Keratinocyte (primary cell): Measurements from ENCODE around the gene CPNE4. TPM values are rescaled to one million over a fixed set of nuclear protein-coding genes. Genes with fewer than 3 reads are reported as not detected.

Experiments used
- DNase-seq: peaks from one replicate; pipeline ENCODE4 v3.0.0-alpha.2; 2011; ENCODE audit warnings: low read depth, missing footprints, low spot score
- FAIRE-seq: peaks from 2 replicates; lab custom pipeline; 2011; peaks lifted over from hg19 to GRCh38; lab: Jason Lieb, UNC
- H2AFZ ChIP-seq: 2 replicates; pipeline ENCODE4 v1.6.0; 2012; ENCODE audit warnings: low read length, control low read depth, inconsistent platforms; ENCODE audit not compliant: control insufficient read depth
- H3K27ac ChIP-seq: 2 replicates; pipeline ENCODE4 v1.5.1; 2011; ENCODE audit warnings: low read length; ENCODE audit not compliant: control insufficient read depth, insufficient read depth
- H3K27me3 ChIP-seq: 3 replicates; pipeline ENCODE4 v1.6.0; 2011; ENCODE audit warnings: low read length; ENCODE audit not compliant: control insufficient read depth, insufficient read depth; ENCODE audit errors: extremely low read depth
- H3K36me3 ChIP-seq, 2 experiments: 2 replicates in 1 of 2; 3 replicates in 1 of 2; pipeline ENCODE4 v1.5.1; 2011; ENCODE audit warnings: low read length in 2 of 2, mild to moderate bottlenecking in 1 of 2; ENCODE audit not compliant: control insufficient read depth in 2 of 2, insufficient read depth in 2 of 2; ENCODE audit errors: extremely low read depth in 1 of 2
- H3K4me1 ChIP-seq: 3 replicates; pipeline ENCODE4 v1.5.1; 2011; ENCODE audit warnings: low read length; ENCODE audit not compliant: control insufficient read depth, insufficient read depth; ENCODE audit errors: extremely low read depth
- H3K4me2 ChIP-seq: 3 replicates; pipeline ENCODE4 v1.6.0; 2011; ENCODE audit warnings: low read depth, low read length; ENCODE audit not compliant: control insufficient read depth, insufficient read depth; ENCODE audit errors: extremely low read depth
- H3K4me3 ChIP-seq, 3 experiments: fragments of 200-600 bp in 1 of 3; sonication (generic) in 1 of 3; 2 replicates in 2 of 3; 3 replicates in 1 of 3; pipeline ENCODE4 v1.5.1; 2011 to 2016; ENCODE audit warnings: low read length in 3 of 3, mild to moderate bottlenecking in 3 of 3, control low read depth in 2 of 3, inconsistent platforms in 1 of 3, low read depth in 1 of 3, mixed read lengths in 1 of 3, mixed run types in 1 of 3, moderate library complexity in 1 of 3; ENCODE audit not compliant: control insufficient read depth in 2 of 3, insufficient read depth in 2 of 3; ENCODE audit errors: extremely low read depth in 1 of 3
- H3K79me2 ChIP-seq: 2 replicates; pipeline ENCODE4 v1.6.0; 2012; ENCODE audit warnings: low read length; ENCODE audit not compliant: control insufficient read depth, insufficient read depth
- H3K9ac ChIP-seq: 3 replicates; pipeline ENCODE4 v1.6.0; 2011; ENCODE audit warnings: low read length; ENCODE audit not compliant: control insufficient read depth, insufficient read depth; ENCODE audit errors: extremely low read depth
- H3K9me1 ChIP-seq: 3 replicates; pipeline ENCODE4 v1.6.0; 2011; ENCODE audit warnings: low read length; ENCODE audit not compliant: control insufficient read depth, insufficient read depth; ENCODE audit errors: extremely low read depth
- H3K9me3 ChIP-seq: 2 replicates; pipeline ENCODE4 v1.5.1; 2012; ENCODE audit warnings: low read depth, low read length; ENCODE audit not compliant: control insufficient read depth
- H4K20me1 ChIP-seq: 3 replicates; pipeline ENCODE4 v1.6.0; 2011; ENCODE audit warnings: low read length; ENCODE audit not compliant: control insufficient read depth, insufficient read depth; ENCODE audit errors: extremely low read depth
- CTCF ChIP-seq, 3 experiments: IDR thresholded peaks in 1 of 3; conservative IDR thresholded peaks in 1 of 3; optimal IDR thresholded peaks in 1 of 3; 2 replicates in 2 of 3; 3 replicates in 1 of 3; pipeline versions ENCODE3 to v1.5.1; 2011; ENCODE audit warnings: low read length in 3 of 3, mild to moderate bottlenecking in 3 of 3, moderate library complexity in 2 of 3, control low read depth in 1 of 3, inconsistent platforms in 1 of 3; ENCODE audit not compliant: insufficient read depth in 2 of 3; ENCODE audit errors: extremely low read depth in 1 of 3
- EZH2 ChIP-seq: IDR thresholded peaks from one replicate; pipeline ENCODE4 v1.6.1; 2012; ENCODE audit warnings: inconsistent platforms, mild to moderate bottlenecking, low read length, moderate library complexity
- dilution Hi-C: fragments of 300-500 bp; cut with MboI; formaldehyde crosslinking; loops from one replicate; pipeline ENCODE4 v1.7.0; 2020; ENCODE audit warnings: low sequenced_read_pairs; ENCODE audit not compliant: extremely low pct_ligation_motif_present
- polyA plus RNA-seq, 5 experiments: library from polyadenylated mRNA; depleted of rRNA in 3 of 5; stranded (reverse) in 3 of 5; stranded (forward) in 1 of 5; unstranded in 1 of 5; fragments of >200 nt; gene quantifications; 1 replicate in 1 of 5; 2 replicates in 3 of 5; 3 replicates in 1 of 5; pipeline versions ENCODE4 v1.2.1 to v1.2.3, GENCODE V29; 2011 to 2012; ENCODE audit warnings: missing spikeins in 2 of 5, low read depth in 1 of 5, low replicate concordance in 1 of 5

The CPNE4 gene
- polyA plus RNA-seq, 1 donor (not counting 4 experiments of a cell fraction or from before 2014, with no cell fraction given), result 0.08 TPM

- Histone ChIP-seq H3K9me1 (no peaks in the 10 kb centered on the region), H3K36me3 (no peaks in the 10 kb centered on the region), H3K79me2 (no peaks in the 10 kb centered on the region), H3K4me1 (no peaks in the 10 kb centered on the region), H4K20me1 (no peaks in the 10 kb centered on the region), H2AFZ (no peak overlapping the region), H3K9ac (no peak overlapping the region), H3K4me3 (no peak overlapping the region), H3K9me3 (no peaks in the 10 kb centered on the region), H3K27ac (no peak overlapping the region), H3K4me2 (no peak overlapping the region), H3K27me3 (no peaks in the 10 kb centered on the region)
- no peak for DNase-seq
- no peak for FAIRE-seq
- dilution Hi-C loops, result no loop called here
- TF ChIP-seq EZH2, result no peak
- no peak for TF ChIP-seq CTCF (optimal IDR thresholded peaks at IDR 0.05 in 1 of 3, IDR thresholded peaks at IDR 0.05 in 1 of 3, conservative IDR thresholded peaks at IDR 0.05 in 1 of 3; ENCODE audit: extremely low read depth in 1 of 3, insufficient read depth in 2 of 3, low read length in 3 of 3)
Measured at GRCh38 chr3:131655070-131655690, 379.6 kb downstream of the CPNE4 start.

GRCh38 chr3:131645638-131646037 lies 389.2 kb downstream of the CPNE4 start:
- no peaks in the 10 kb centered on the region for H3K36me3 ChIP-seq
- H3K27ac ChIP-seq, result no peak overlapping the region
- H2AFZ ChIP-seq, result no peak overlapping the region
- H3K9me3 ChIP-seq, result no peaks in the 10 kb centered on the region
- H3K27me3 ChIP-seq, result no peaks in the 10 kb centered on the region
- H3K4me2 ChIP-seq, result no peak overlapping the region
- DNase-seq (no peak), FAIRE-seq (no peak)
- no peaks in the 10 kb centered on the region for H4K20me1 ChIP-seq
- no peak overlapping the region for H3K9ac ChIP-seq
- H3K4me1 ChIP-seq, result no peaks in the 10 kb centered on the region
- no peak overlapping the region for H3K4me3 ChIP-seq
- H3K9me1 ChIP-seq, result no peaks in the 10 kb centered on the region
- dilution Hi-C loops, result no loop called here
- H3K79me2 ChIP-seq, result no peaks in the 10 kb centered on the region
- TF ChIP-seq EZH2 (no peak), CTCF (optimal IDR thresholded peaks at IDR 0.05 in 1 of 3, IDR thresholded peaks at IDR 0.05 in 1 of 3, conservative IDR thresholded peaks at IDR 0.05 in 1 of 3; ENCODE audit: extremely low read depth in 1 of 3, insufficient read depth in 2 of 3, low read length in 3 of 3) (no peak)
